Neural progenitor cell (in vitro differentiated cells): ENCODE measurements around the gene LMTK2.

ENCODE experiments used
- CTCF ChIP-seq: fragments of 200-600 bp; sonication (generic); IDR thresholded peaks from 2 replicates; pipeline ENCODE4 v1.5.1; 2017; ENCODE audit warnings: antibody characterized with exemption, mild to moderate bottlenecking
- EZH2 ChIP-seq: fragments of 200-600 bp; sonication (generic); IDR thresholded peaks from 2 replicates; pipeline ENCODE4 v1.6.1; 2017; ENCODE audit warnings: antibody characterized with exemption, mild to moderate bottlenecking, moderate library complexity
- EZH2phosphoT487 ChIP-seq: fragments of 200-600 bp; sonication (generic); IDR thresholded peaks from 2 replicates; pipeline ENCODE4 v1.6.1; 2017; ENCODE audit warnings: antibody characterized with exemption

DNA sequence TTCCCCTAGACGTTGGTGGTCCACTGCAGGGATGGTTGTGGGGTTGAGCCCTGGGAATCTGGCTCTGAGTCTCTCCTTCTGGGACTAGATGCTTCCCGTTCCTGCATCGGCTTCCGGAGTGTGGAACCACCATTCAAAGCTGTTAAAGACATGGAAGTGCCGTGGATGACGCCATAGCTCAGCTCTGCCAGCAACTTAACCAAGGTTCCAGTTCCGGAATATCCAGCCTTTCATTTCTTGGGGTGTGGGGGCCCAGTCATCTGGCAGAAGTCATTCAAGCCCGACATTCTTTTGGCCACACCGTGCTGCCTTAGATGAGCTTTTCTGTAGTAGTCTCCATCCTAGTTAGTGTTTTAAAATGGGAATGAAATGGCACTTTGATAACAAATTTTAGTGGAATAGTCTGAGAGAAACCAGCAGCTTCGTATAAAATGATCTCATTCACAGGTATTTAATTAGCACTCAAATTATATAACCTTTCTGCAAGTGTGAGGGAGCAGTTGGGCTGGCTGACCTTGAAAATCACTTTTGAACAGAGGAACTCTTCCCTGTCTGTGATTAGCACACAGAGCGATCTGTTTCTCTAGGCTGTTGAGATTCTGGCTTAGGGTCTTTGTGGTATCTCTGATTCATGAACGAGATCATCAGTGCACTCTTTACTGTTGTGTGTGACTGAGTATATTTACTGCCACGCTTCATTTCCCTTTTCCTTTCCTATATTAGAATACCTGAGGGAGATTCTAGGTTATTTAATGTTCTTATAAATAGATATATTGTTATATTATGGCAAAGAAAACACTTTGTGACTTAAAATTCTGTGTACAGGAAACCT is 19.9 kb downstream of the LMTK2 start:
- TF ChIP-seq CTCF: no peak
- TF ChIP-seq EZH2: no peak
- TF ChIP-seq EZH2phosphoT487: no peak
